ENCODE results near the gene ZFAND3. TPM values are rescaled to one million over a fixed set of nuclear protein-coding genes. Genes with fewer than 3 reads are reported as not detected.

The ZFAND3 gene
- total RNA-seq, 1 experiment from 2014 or later = 47.2 TPM

DNA sequence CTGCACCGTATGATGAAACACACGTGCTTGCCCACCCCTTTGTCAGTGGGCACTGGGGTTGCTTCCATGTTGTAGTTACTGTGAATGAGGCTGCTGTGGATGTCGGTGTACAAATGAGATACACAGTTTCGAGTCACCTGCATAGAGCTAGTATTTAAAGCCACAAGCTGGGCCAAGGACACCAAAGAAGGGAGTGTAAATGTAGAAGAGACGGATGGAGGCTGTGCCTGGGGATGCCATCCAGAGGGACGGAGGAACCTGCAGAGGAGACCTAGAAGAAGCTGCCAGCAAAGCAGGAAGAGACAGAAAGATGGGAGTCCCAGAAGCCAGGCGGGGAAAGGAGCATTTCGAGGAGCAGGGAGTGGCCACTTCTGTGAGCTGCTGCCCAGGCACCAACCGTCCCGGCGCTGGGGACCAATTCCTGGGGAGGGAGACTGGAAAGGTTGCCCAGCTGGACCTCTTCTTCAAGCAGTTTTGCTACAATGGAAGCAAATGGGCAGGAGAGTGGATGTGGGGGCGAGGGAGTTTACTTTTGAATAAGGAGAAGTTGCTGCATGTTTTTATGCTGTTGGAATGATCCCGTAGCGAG, 339.3 kb downstream of the ZFAND3 start (continued):
- no peak for TF ChIP-seq SIN3A (IDR thresholded peaks at IDR 0.05; ENCODE audit: low read depth)
- no peak for TF ChIP-seq ELF1 (IDR thresholded peaks at IDR 0.05; ENCODE audit: borderline replicate concordance, low read depth)
- TF ChIP-seq TCF7L2 (IDR thresholded peaks at IDR 0.05; ENCODE audit: borderline replicate concordance, extremely low read depth, insufficient read depth, insufficient read length) = no peak
- no peak for TF ChIP-seq REST (IDR thresholded peaks at IDR 0.05; ENCODE audit: low read depth)
- TF ChIP-seq EZH2 (IDR thresholded peaks at IDR 0.05) = no peak
- no peak for TF ChIP-seq FOSL1 (IDR thresholded peaks at IDR 0.05; ENCODE audit: low read depth)
- TF ChIP-seq CBX3 (IDR thresholded peaks at IDR 0.05; ENCODE audit: low read depth) = no peak
- TF ChIP-seq ZFX (IDR thresholded peaks at IDR 0.05) = no peak

- no peak for TF ChIP-seq POLR2AphosphoS5 (IDR thresholded peaks at IDR 0.05; ENCODE audit: low read depth, low read length)
- TF ChIP-seq ZFX (IDR thresholded peaks at IDR 0.05) = no peak
- no peak for TF ChIP-seq MAX (IDR thresholded peaks at IDR 0.05)
- no peak for TF ChIP-seq TCF7L2 (IDR thresholded peaks at IDR 0.05; ENCODE audit: borderline replicate concordance, extremely low read depth, insufficient read depth, insufficient read length)
- TF ChIP-seq REST (IDR thresholded peaks at IDR 0.05; ENCODE audit: low read depth) = no peak
- no peak for TF ChIP-seq FOSL1 (IDR thresholded peaks at IDR 0.05; ENCODE audit: low read depth)
- TF ChIP-seq ZBTB33 (IDR thresholded peaks at IDR 0.05; ENCODE audit: extremely low read depth, insufficient replicate concordance, low read length) = no peak
- TF ChIP-seq EZH2 (IDR thresholded peaks at IDR 0.05) = no peak
- TF ChIP-seq SIN3A (IDR thresholded peaks at IDR 0.05; ENCODE audit: low read depth) = no peak
- no peak for DNase-seq (ENCODE audit: low read depth, low spot score)
- no peaks in the 10 kb centered on the region for H3K36me3 ChIP-seq (ENCODE audit: control insufficient read depth in 1 of 2, insufficient read depth in 2 of 2, low read length in 2 of 2)
- intact Hi-C loops (cut with micrococcal nuclease) = no loop called here
- H3K79me2 ChIP-seq (ENCODE audit: insufficient read depth, low read length) = no peaks in the 10 kb centered on the region
- ChIA-PET CTCF (no interaction called here), POLR2A (no interaction called here), RAD21 (ENCODE audit: low non-redundant PET in 1 of 2, low total read pairs in 2 of 2, uncharacterized antibody in 2 of 2, unreplicated experiment in 2 of 2) (no interaction called here)
- H3K4me2 ChIP-seq (ENCODE audit: low read length) = no peak overlapping the region
- H3K4me3 ChIP-seq (replicated peaks in 1 of 2; ENCODE audit: low read depth in 1 of 2, low read length in 2 of 2) = no peak overlapping the region
- H4K20me1 ChIP-seq (ENCODE audit: insufficient read depth) = no peaks in the 10 kb centered on the region
- ATAC-seq = no peak
- no peaks in the 10 kb centered on the region for H3K27me3 ChIP-seq (ENCODE audit: insufficient read depth, low read length)
- H3K9ac ChIP-seq (ENCODE audit: low read length) = no peak overlapping the region
- no TSS peak for BruUV-seq (replicated peaks)
- no peak overlapping the region for H2AFZ ChIP-seq (ENCODE audit: low read depth, low read length, poor library complexity, severe bottlenecking)
- no peaks in the 10 kb centered on the region for H3K9me2 ChIP-seq (ENCODE audit: insufficient read depth)
- no peak overlapping the region for H3K27ac ChIP-seq (ENCODE audit: low read depth, low read length)
- no peaks in the 10 kb centered on the region for H3K9me3 ChIP-seq (ENCODE audit: control insufficient read depth in 1 of 2, insufficient read depth in 1 of 2, low read depth in 1 of 2, low read length in 2 of 2)
- H3K4me1 ChIP-seq (ENCODE audit: control insufficient read depth in 1 of 2, insufficient read depth in 2 of 2, low read length in 2 of 2) = no peaks in the 10 kb centered on the region
These were observed 340.1 kb downstream of the ZFAND3 start for GRCh38 chr6:38159596-38159995.
